ENCODE measurements around the gene SCAMP1.
"Not testable (repeated sequence)": the region's sequence is repeated elsewhere in the genome, so short reads cannot be mapped to it uniquely, and the experiment has no call there.

The SCAMP1 gene

DNA sequence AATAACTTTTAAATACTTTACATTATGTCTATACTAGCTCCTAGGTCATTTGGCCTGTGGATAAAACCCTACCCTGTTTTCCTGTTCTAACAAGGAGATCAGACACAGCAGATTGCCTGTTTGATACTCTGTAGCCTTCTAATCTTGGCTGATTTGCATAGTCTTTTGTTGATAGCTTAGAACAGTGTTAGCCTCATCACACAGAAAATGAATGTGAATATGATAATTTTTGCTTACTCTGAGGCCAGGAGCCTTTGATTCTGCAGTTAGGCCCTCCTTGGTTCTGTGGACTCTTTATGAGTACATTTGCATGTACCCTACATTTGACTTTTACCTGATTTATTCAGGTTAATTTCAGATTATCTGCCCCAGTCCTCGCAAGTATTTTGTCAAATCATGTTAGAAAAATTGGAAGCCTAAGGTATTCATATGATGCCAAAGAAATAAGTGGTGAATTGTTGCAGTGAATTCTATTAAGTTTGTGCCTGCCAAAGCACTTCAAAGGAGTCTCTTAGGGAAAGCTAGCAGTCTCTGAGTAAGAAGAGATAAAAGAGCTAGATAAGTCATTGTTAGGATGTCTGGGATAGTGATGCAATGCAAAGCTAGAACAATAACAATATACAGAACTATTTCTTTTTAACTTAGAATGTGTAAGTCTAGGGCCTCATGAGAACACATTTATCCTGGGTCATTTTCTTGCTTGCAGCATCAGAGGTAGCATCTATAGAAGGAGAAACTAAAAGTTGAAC lies 56.4 kb downstream of the SCAMP1 start:
- Histone ChIP-seq H3K36me3 (ENCODE audit: insufficient read depth, low read length) (peaks cover 10% of the 10 kb centered on the region), H3K4me3 (ENCODE audit: low read length) (no peak overlapping the region), H2AFZ (ENCODE audit: low read depth, low read length) (no peak overlapping the region), H3K9me3 (ENCODE audit: low read length) (no peaks in the 10 kb centered on the region), H3K4me1 (ENCODE audit: insufficient read depth, low read length) (no peaks in the 10 kb centered on the region), H3K27me3 (ENCODE audit: insufficient read depth, low read length) (no peaks in the 10 kb centered on the region)

DNA sequence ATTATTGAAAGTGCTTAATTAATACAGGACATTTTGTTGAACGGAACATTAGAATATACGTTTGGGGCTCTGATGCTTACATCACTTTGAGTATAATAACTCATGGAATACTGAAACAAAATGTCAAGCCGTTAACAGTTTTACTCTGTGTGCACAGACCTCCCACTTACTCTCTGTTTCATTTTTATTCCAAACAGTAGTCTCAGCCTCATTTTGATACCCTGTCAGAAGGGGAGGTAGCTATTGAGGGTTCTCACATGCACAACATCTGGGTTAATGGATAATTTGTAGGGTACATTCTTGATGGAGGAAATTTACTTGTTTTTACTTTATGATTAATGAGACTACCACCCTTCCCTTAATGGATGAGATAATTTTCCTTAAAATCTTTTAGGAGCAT lies 59.0 kb downstream of the SCAMP1 start:
- no peaks in the 10 kb centered on the region for H3K27me3 ChIP-seq (ENCODE audit: insufficient read depth, low read length)
- H3K4me1 ChIP-seq (ENCODE audit: insufficient read depth, low read length) = no peaks in the 10 kb centered on the region
- H3K9me3 ChIP-seq (ENCODE audit: low read length) = no peaks in the 10 kb centered on the region
- H3K36me3 ChIP-seq (ENCODE audit: insufficient read depth, low read length) = peaks cover 14% of the 10 kb centered on the region
- H3K4me3 ChIP-seq (ENCODE audit: low read length) = no peak overlapping the region
- no peak overlapping the region for H2AFZ ChIP-seq (ENCODE audit: low read depth, low read length)

DNA sequence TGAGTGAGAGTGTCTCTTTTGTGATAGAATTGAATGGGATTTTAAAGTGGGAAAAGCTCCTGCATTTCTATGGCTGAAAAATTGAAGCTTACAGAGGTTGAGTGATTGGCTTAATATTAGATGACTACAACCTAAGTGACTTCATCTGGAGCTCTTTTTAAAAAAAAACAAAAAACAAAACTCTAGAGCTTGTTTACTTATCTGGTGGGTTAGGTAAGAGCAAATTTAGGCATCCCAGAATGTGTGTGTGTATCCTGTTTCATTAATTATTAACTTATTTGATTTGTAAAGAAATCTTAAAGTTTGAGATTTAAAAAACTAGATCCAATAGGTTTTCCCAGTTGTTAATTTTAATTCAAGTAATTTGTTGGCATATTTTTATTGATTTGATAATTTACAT lies 60.1 kb downstream of the SCAMP1 start:
- H3K4me1 ChIP-seq (ENCODE audit: insufficient read depth, low read length) = no peaks in the 10 kb centered on the region
- H2AFZ ChIP-seq (ENCODE audit: low read depth, low read length) = no peak overlapping the region
- H3K36me3 ChIP-seq (ENCODE audit: insufficient read depth, low read length) = peaks cover 14% of the 10 kb centered on the region
- H3K27me3 ChIP-seq (ENCODE audit: insufficient read depth, low read length) = no peaks in the 10 kb centered on the region
- H3K9me3 ChIP-seq (ENCODE audit: low read length) = no peaks in the 10 kb centered on the region
- H3K4me3 ChIP-seq (ENCODE audit: low read length) = no peak overlapping the region

DNA sequence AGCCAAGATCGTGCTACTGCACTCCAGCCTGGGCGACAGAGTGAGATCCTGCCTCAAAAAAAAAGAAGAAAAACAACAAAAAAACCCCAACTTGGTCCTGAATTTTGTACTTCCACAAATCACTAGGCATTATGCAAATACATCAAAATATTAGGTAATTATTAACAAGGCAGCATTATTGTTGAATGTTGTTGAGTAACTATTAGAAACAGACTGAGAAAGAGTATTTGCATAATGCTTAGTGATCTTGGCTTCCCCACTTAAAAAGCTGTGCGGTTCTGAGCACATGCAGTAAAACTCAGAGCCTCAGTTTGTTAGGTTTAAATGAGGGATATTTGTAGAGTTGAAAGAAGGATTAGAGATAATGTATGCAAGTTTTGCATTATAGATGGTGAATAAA lies 64.2 kb downstream of the SCAMP1 start:
- H2AFZ ChIP-seq (ENCODE audit: low read depth, low read length) = no peak overlapping the region
- no peaks in the 10 kb centered on the region for H3K27me3 ChIP-seq (ENCODE audit: insufficient read depth, low read length)
- no peak overlapping the region for H3K4me3 ChIP-seq (ENCODE audit: low read length)
- no peaks in the 10 kb centered on the region for H3K4me1 ChIP-seq (ENCODE audit: insufficient read depth, low read length)
- H3K9me3 ChIP-seq (ENCODE audit: low read length) = no peaks in the 10 kb centered on the region
- peaks cover 4% of the 10 kb centered on the region for H3K36me3 ChIP-seq (ENCODE audit: insufficient read depth, low read length)

DNA sequence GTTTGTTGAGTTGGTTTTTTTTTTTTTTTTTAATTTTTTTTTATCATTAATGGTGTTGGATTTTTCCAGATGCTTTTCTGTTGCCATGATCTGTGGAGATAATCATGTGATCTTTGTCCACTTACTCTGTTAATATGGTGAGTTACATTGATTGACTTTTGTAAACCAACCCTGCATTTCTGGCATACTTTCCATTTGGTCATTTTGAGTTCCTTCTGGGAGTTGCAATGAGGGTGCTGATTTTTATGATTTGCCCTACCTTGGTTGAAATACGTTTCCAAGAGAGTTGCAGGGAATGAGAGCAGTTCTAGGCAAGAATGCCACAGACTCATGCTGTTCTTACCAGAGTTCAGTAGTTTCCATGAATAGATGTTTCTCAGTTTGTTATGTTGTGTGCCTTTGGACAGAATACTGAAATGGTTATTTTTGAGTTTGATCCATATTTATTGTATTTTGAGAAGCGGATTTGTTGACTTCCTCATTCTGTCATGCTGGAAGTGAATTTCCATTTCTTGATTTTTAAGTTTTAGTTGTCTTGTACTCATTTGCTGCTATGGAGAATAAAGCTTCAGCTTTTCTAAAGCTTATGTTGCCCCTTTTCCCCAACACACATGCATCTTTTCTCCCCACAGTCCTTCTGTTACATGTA lies 69.0 kb downstream of the SCAMP1 start:
- no peaks in the 10 kb centered on the region for H3K4me1 ChIP-seq (ENCODE audit: insufficient read depth, low read length)
- H2AFZ ChIP-seq (ENCODE audit: low read depth, low read length) = no peak overlapping the region
- H3K27me3 ChIP-seq (ENCODE audit: insufficient read depth, low read length) = no peaks in the 10 kb centered on the region
- no peaks in the 10 kb centered on the region for H3K36me3 ChIP-seq (ENCODE audit: insufficient read depth, low read length)
- H3K9me3 ChIP-seq (ENCODE audit: low read length) = peaks cover 3% of the 10 kb centered on the region
- no peak overlapping the region for H3K4me3 ChIP-seq (ENCODE audit: low read length)

DNA sequence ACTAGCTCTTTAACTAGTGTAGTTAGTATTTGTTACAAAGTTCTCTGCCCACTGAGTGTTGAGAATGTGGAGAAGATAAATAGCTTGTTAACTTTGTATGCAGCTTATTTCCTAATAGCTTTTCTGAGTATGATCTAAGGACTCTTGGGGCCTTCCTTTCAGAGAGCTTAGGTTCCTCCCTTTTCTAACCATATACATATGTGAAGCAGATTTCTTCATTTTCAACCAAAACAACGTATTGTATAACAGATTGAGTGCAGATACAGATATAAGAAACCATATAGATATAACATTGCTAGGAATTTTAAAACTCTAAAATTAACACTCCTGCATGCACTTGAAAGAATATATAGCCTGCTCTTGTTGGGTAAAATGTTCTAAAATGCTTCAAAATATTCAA lies 70.4 kb downstream of the SCAMP1 start:
- Histone ChIP-seq H3K4me3 (ENCODE audit: low read length) (no peak overlapping the region), H3K4me1 (ENCODE audit: insufficient read depth, low read length) (no peaks in the 10 kb centered on the region), H2AFZ (ENCODE audit: low read depth, low read length) (no peak overlapping the region), H3K9me3 (ENCODE audit: low read length) (peaks cover 3% of the 10 kb centered on the region), H3K27me3 (ENCODE audit: insufficient read depth, low read length) (no peaks in the 10 kb centered on the region), H3K36me3 (ENCODE audit: insufficient read depth, low read length) (no peaks in the 10 kb centered on the region)

DNA sequence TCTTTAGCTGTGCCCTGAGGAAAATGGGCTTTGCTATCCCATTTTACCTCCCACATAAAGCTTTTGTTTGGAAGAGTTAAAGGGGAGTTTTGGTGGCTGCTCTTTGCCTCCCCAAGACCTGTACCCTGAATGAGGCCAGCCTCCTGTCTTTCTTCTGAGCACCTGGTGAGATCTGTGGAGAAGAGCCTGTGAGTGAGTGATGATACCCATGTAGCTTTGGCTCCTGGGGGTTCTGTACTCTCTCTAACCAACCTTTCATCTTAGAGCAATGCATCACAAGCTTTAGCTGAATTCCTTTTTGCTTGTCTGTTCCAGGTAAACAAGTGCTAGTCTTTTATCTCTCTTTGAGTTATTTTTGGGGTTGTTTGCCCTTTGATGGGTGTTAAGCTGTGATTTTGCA lies 73.6 kb downstream of the SCAMP1 start:
- H2AFZ ChIP-seq (ENCODE audit: low read depth, low read length) = no peak overlapping the region
- no peak overlapping the region for H3K4me3 ChIP-seq (ENCODE audit: low read length)
- peaks cover 3% of the 10 kb centered on the region for H3K9me3 ChIP-seq (ENCODE audit: low read length)
- H3K36me3 ChIP-seq (ENCODE audit: insufficient read depth, low read length) = no peaks in the 10 kb centered on the region
- H3K4me1 ChIP-seq (ENCODE audit: insufficient read depth, low read length) = no peaks in the 10 kb centered on the region
- H3K27me3 ChIP-seq (ENCODE audit: insufficient read depth, low read length) = no peaks in the 10 kb centered on the region

DNA sequence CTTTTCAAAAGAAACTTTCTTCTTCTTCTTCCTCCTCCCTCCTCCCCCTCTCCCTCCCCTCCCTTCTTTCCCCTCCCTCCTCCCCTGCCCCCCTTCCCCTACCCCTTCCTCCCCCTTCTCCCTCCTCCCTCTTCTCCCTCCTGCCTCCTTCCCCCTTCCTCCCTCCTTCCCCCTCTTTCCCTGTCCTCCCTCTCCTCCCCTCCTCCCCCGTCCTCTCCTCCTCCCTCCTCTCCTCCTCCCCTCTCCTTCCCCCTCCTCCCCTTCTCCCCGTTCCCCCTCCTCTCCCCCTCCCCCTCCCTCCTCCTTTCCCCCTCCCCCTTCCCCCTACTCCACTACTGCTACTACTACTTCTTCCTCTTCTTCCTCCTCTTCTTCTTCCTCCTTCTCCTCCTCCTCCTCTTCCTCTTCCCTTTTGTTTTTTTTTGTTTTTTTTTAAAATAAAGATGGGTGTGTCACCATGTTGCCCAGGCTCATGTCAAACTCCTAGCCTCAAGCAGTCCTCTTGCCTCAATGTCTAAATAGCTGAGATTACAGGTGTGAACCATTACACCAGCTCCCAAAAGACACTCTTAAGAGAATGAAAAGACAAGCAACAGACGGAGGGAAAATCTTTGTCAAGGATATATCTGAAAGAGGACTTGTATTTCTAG lies 87.5 kb downstream of the SCAMP1 start:
- Histone ChIP-seq H3K27me3 (ENCODE audit: insufficient read depth, low read length) (no peaks in the 10 kb centered on the region), H3K9me3 (ENCODE audit: low read length) (no peaks in the 10 kb centered on the region), H3K4me3 (ENCODE audit: low read length) (no peak overlapping the region), H3K4me1 (ENCODE audit: insufficient read depth, low read length) (no peaks in the 10 kb centered on the region), H3K36me3 (ENCODE audit: insufficient read depth, low read length) (no peaks in the 10 kb centered on the region), H2AFZ (ENCODE audit: low read depth, low read length) (no peak overlapping the region)

DNA sequence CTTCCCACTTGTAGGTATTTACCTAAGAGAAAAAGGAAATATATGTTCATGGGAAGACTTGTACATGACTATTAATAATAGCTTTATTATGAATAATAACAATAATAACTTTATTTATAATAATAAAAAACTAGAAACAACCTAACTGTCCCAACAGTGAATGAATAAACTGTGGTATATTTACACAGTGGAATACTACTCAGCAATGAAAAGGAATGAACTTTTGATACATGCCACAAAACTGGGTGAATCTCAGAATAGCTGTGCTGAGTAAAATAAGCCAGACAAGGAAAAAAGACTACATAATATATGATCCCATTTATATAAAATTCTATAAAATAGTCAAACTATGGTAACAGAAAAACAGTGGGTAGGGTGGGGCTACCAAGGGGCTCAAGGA lies 88.7 kb downstream of the SCAMP1 start:
- H3K36me3 ChIP-seq (ENCODE audit: insufficient read depth, low read length) = no peaks in the 10 kb centered on the region
- H3K9me3 ChIP-seq (ENCODE audit: low read length) = no peaks in the 10 kb centered on the region
- no peak overlapping the region for H2AFZ ChIP-seq (ENCODE audit: low read depth, low read length)
- H3K4me1 ChIP-seq (ENCODE audit: insufficient read depth, low read length) = no peaks in the 10 kb centered on the region
- no peaks in the 10 kb centered on the region for H3K27me3 ChIP-seq (ENCODE audit: insufficient read depth, low read length)
- no peak overlapping the region for H3K4me3 ChIP-seq (ENCODE audit: low read length)

DNA sequence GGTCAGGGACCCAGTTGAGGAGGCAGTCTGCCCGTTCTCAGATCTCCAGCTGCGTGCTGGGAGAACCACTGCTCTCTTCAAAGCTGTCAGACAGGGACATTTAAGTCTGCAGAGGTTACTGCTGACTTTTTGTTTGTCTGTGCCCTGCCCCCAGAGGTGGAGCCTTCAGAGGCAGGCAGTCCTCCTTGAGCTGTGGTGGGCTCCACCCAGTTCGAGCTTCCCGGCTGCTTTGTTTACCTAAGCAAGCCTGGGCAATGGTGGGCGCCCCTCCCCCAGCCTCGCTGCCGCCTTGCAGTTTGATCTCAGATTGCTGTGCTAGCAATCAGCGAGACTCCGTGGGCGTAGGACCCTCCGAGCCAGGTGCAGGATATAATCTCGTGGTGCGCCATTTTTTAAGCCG lies 97.1 kb downstream of the SCAMP1 start:
- not testable (repeated sequence) for H3K27me3 ChIP-seq (ENCODE audit: insufficient read depth, low read length); H3K4me1 ChIP-seq (ENCODE audit: insufficient read depth, low read length); H3K9me3 ChIP-seq (ENCODE audit: low read length); H3K36me3 ChIP-seq (ENCODE audit: insufficient read depth, low read length); H3K4me3 ChIP-seq (ENCODE audit: low read length); H2AFZ ChIP-seq (ENCODE audit: low read depth, low read length)

DNA sequence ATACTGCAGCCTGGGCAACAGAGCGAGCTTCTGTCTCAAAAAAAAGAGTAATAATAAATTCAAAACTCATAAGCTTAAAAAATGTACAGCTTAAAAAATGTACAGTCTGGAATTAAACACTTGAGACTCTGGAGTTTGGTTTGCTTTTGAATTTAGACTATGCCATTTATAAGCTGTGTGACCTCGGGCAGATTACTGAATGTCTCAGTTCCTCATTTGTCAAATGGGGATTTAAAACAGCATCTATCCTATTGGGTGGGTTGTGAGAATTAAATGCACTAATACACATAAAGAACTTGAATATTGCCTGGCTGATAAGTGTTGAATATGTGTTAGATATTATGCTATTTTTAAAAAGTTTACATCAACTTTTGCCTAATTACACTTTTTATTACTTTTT lies 98.4 kb downstream of the SCAMP1 start:
- peaks cover 6% of the 10 kb centered on the region for H3K36me3 ChIP-seq (ENCODE audit: insufficient read depth, low read length)
- no peaks in the 10 kb centered on the region for H3K27me3 ChIP-seq (ENCODE audit: insufficient read depth, low read length)
- H3K9me3 ChIP-seq (ENCODE audit: low read length) = no peaks in the 10 kb centered on the region
- H3K4me1 ChIP-seq (ENCODE audit: insufficient read depth, low read length) = no peaks in the 10 kb centered on the region
- no peak overlapping the region for H2AFZ ChIP-seq (ENCODE audit: low read depth, low read length)
- no peak overlapping the region for H3K4me3 ChIP-seq (ENCODE audit: low read length)

DNA sequence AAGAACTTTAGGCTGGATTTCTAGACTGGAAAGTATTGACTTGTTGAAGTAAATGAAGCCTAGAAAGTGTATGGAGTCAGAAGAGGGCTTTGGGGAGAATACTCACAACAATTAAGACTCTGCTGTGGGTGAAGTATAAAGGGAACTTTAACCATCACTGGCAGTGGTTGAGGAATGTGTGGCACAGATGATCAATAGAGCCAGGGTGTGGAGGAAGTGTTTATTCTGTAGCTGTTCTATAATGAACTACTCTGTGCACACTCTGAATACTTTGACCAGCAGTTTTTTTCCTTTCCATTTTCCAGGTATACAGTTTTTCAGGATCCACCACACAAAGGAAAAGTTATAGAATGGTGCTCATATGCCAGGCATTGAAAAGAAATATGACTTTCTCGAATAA lies 106.7 kb downstream of the SCAMP1 start:
- Histone ChIP-seq H3K36me3 (ENCODE audit: insufficient read depth, low read length) (peaks cover 3% of the 10 kb centered on the region), H3K27me3 (ENCODE audit: insufficient read depth, low read length) (no peaks in the 10 kb centered on the region), H3K4me3 (ENCODE audit: low read length) (no peak overlapping the region), H2AFZ (ENCODE audit: low read depth, low read length) (no peak overlapping the region), H3K4me1 (ENCODE audit: insufficient read depth, low read length) (peaks cover 2% of the 10 kb centered on the region), H3K9me3 (ENCODE audit: low read length) (no peaks in the 10 kb centered on the region)

DNA sequence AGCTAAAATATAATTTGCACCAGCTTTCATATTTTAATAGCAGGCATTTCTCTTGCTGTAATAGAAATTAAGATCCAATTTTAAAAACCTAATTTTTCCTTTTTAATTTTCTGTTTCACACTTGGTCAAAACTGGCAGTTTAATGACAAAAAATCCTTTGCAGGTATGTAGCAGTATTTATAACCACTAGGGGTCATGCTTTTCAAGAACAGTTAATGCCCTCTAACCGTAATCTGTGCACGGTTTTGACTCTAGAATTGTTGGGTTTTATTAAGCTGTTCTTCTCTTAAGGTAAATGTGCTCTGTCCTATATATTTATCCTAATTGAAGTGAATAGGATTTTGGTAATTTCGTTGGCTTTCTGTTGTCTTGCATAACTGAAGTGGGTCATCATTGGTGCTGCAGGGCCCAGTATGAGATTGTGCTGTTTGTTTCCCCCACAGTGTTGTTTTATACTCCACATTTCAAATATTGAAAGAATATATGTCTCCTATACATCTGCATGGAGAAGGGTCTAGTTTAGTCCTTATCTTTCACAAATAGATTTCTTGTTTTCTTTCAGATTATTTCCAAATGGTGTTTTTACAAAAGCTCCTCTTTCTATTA lies 107.4 kb downstream of the SCAMP1 start:
- no peaks in the 10 kb centered on the region for H3K27me3 ChIP-seq (ENCODE audit: insufficient read depth, low read length)
- H2AFZ ChIP-seq (ENCODE audit: low read depth, low read length) = no peak overlapping the region
- peaks cover 5% of the 10 kb centered on the region for H3K4me1 ChIP-seq (ENCODE audit: insufficient read depth, low read length)
- H3K36me3 ChIP-seq (ENCODE audit: insufficient read depth, low read length) = peaks cover 3% of the 10 kb centered on the region
- no peak overlapping the region for H3K4me3 ChIP-seq (ENCODE audit: low read length)
- no peaks in the 10 kb centered on the region for H3K9me3 ChIP-seq (ENCODE audit: low read length)
